A673 (cell line): ENCODE data around the gene TMEM59L.

ENCODE experiments used
- EZH2 ChIP-seq: fragments of 200-600 bp; sonication (generic); IDR thresholded peaks from 2 replicates; pipeline ENCODE4 v1.6.1; 2017; ENCODE audit warnings: borderline replicate concordance, low read depth, mild to moderate bottlenecking, mixed read lengths, antibody characterized with exemption, low read length; ENCODE audit not compliant: poor library complexity, severe bottlenecking
- TF ChIP-seq, protein P1 (sequence below): fragments of 300-800, 200-600 bp; sonication (generic); conservative IDR thresholded peaks from 2 replicates; pipeline ENCODE4 v1.5.1; 2017; ENCODE audit warnings: low read depth, mild to moderate bottlenecking, antibody characterized with exemption, low read length, moderate library complexity, mixed read lengths

DNA sequence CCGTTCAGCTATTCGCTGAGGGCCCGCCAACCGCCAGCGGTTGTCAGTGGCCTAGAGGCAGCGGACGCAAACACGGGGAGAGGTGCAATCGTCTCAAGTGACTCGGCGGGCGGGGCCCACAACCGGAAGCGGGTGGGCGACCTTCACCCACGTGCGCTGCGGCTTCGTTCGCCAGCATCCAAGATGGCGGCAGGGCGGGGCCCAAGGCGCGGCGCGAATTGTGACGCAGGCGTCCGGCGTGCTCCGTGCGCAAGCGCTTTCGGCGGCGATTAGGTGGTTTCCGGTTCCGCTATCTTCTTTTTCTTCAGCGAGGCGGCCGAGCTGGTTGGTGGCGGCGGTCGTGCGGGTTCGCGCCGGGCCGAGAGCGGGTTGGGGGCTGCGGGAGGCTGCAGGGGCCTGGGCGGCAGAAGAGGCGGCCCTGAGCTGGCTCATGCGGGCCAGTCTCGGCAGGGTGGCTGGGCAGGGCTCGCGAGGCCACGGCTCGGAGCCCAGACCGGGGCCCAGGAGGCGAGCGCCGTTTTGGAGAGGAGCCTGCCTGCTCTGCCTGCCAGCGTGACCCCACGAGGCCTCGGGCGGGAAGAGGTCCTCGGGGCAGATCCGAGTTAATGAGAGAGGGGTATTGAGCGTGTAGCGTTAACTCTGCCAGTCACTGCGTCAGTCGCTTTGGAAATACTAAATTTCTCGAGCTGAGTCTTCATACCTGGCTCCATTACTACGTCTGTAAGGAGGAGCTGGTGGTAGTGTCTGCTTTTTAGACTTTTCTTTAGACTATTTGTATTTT lies 40.9 kb upstream of the TMEM59L start, which contains the start of gene UBA52:
- TF ChIP-seq, protein P1, sequence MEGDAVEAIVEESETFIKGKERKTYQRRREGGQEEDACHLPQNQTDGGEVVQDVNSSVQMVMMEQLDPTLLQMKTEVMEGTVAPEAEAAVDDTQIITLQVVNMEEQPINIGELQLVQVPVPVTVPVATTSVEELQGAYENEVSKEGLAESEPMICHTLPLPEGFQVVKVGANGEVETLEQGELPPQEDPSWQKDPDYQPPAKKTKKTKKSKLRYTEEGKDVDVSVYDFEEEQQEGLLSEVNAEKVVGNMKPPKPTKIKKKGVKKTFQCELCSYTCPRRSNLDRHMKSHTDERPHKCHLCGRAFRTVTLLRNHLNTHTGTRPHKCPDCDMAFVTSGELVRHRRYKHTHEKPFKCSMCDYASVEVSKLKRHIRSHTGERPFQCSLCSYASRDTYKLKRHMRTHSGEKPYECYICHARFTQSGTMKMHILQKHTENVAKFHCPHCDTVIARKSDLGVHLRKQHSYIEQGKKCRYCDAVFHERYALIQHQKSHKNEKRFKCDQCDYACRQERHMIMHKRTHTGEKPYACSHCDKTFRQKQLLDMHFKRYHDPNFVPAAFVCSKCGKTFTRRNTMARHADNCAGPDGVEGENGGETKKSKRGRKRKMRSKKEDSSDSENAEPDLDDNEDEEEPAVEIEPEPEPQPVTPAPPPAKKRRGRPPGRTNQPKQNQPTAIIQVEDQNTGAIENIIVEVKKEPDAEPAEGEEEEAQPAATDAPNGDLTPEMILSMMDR, result no peak
- no peak for TF ChIP-seq EZH2
